Mesendoderm (in vitro differentiated cells): Measurements from ENCODE around the gene INSR.
"Not testable (repeated sequence)": the region's sequence is repeated elsewhere in the genome, so short reads cannot be mapped to it uniquely, and the experiment has no call there.

Source experiments
- DNase-seq: peaks from one replicate; pipeline ENCODE4 v3.0.0; 2013
- H2AK5ac ChIP-seq: 2 replicates; pipeline ENCODE4 v1.6.1; 2013; ENCODE audit warnings: low read length, inconsistent platforms
- H2BK120ac ChIP-seq: 2 replicates; pipeline ENCODE4 v1.6.1; 2013; ENCODE audit warnings: low read depth, mild to moderate bottlenecking, low read length, moderate library complexity, mixed read lengths
- H2BK15ac ChIP-seq: replicated peaks from 2 replicates; pipeline ENCODE4 v1.6.1; 2013; ENCODE audit warnings: low read depth, mild to moderate bottlenecking, moderate library complexity
- H2BK5ac ChIP-seq: 2 replicates; pipeline ENCODE4 v1.6.1; 2013; ENCODE audit warnings: low read length, inconsistent platforms
- H3K18ac ChIP-seq: 2 replicates; pipeline ENCODE4 v1.6.1; 2013; ENCODE audit warnings: mild to moderate bottlenecking, low read length, mixed read lengths
- H3K23ac ChIP-seq: one replicate; pipeline ENCODE4 v1.6.1; 2013; ENCODE audit warnings: low read length
- H3K27ac ChIP-seq: 2 replicates; pipeline ENCODE4 v1.5.1; 2013; ENCODE audit warnings: low read depth, mild to moderate bottlenecking, inconsistent platforms, low read length, moderate library complexity
- H3K27me3 ChIP-seq: 2 replicates; pipeline ENCODE4 v1.6.1; 2013; ENCODE audit warnings: low read length, control low read depth, mild to moderate bottlenecking, inconsistent platforms; ENCODE audit not compliant: insufficient read depth, poor library complexity
- H3K36me3 ChIP-seq: 2 replicates; pipeline ENCODE4 v1.6.1; 2013; ENCODE audit warnings: low read length, inconsistent platforms; ENCODE audit not compliant: control insufficient read depth, insufficient read depth
- H3K4ac ChIP-seq: one replicate; pipeline ENCODE4 v1.6.1; 2013; ENCODE audit warnings: low read depth, mild to moderate bottlenecking, low read length, moderate library complexity
- H3K4me1 ChIP-seq: 2 replicates; pipeline ENCODE4 v1.6.1; 2013; ENCODE audit warnings: low read depth, low read length, inconsistent platforms; ENCODE audit not compliant: control insufficient read depth
- H3K4me2 ChIP-seq: 2 replicates; pipeline ENCODE4 v1.6.1; 2013; ENCODE audit warnings: low read length
- H3K4me3 ChIP-seq: 2 replicates; pipeline ENCODE4 v1.5.1; 2013; ENCODE audit warnings: mild to moderate bottlenecking, low read length
- H3K56ac ChIP-seq: one replicate; pipeline ENCODE4 v1.6.1; 2013; ENCODE audit warnings: low read length
- H3K79me1 ChIP-seq: 2 replicates; pipeline ENCODE4 v1.6.1; 2013; ENCODE audit warnings: low read length, inconsistent platforms
- H3K79me2 ChIP-seq: 2 replicates; pipeline ENCODE4 v1.6.1; 2013; ENCODE audit warnings: mild to moderate bottlenecking, low read length; ENCODE audit not compliant: control insufficient read depth, insufficient read depth
- H3K9ac ChIP-seq: 2 replicates; pipeline ENCODE4 v1.6.1; 2013; ENCODE audit warnings: low read length, inconsistent platforms
- H4K5ac ChIP-seq: one replicate; pipeline ENCODE4 v1.6.1; 2013; ENCODE audit warnings: low read length
- H4K8ac ChIP-seq: one replicate; pipeline ENCODE4 v1.6.1; 2013; ENCODE audit warnings: low read depth, mild to moderate bottlenecking, control low read depth, low read length, moderate library complexity
- WGBS: extraction: QIAGEN DNeasy Blood & Tissue Kit; methylation state at CpG from one replicate; pipeline ENCODE4 v1.1.7; 2013; ENCODE audit warnings: low lambda C conversion rate, missing lambda C conversion rate; ENCODE audit not compliant: insufficient coverage; ENCODE audit errors: extremely low coverage; 5-methylcytosine and 5-hydroxymethylcytosine counted together

INSR gene

GRCh38 chr19:7146086-7146485 lies 148.1 kb downstream of the INSR start:
- H3K4me3 ChIP-seq, H4K8ac ChIP-seq, H3K27me3 ChIP-seq, H4K5ac ChIP-seq, H3K18ac ChIP-seq, H3K23ac ChIP-seq, H3K56ac ChIP-seq, H3K4me2 ChIP-seq, H3K27ac ChIP-seq, H2BK120ac ChIP-seq, H2AK5ac ChIP-seq, H3K79me1 ChIP-seq, H3K36me3 ChIP-seq, H3K4me1 ChIP-seq, H3K4ac ChIP-seq, H3K9ac ChIP-seq, H3K79me2 ChIP-seq, DNase-seq, H2BK15ac ChIP-seq, H2BK5ac ChIP-seq: not testable (repeated sequence)
- WGBS, result no CpG with 5 or more reads among the region's 5 CpGs

- Histone ChIP-seq H3K23ac (no peak overlapping the region), H3K79me2 (no peaks in the 10 kb centered on the region), H2BK5ac (no peak overlapping the region), H3K4me3 (no peak overlapping the region), H3K4ac (no peak overlapping the region), H3K27ac (no peak overlapping the region), H4K8ac (no peak overlapping the region), H2BK120ac (no peak overlapping the region), H3K56ac (no peak overlapping the region), H3K9ac (no peak overlapping the region), H4K5ac (no peak overlapping the region), H3K79me1 (no peaks in the 10 kb centered on the region), H3K4me2 (no peak overlapping the region), H2AK5ac (no peak overlapping the region), H2BK15ac (no peak overlapping the region), H3K27me3 (no peaks in the 10 kb centered on the region), H3K36me3 (no peaks in the 10 kb centered on the region), H3K18ac (no peak overlapping the region), H3K4me1 (no peaks in the 10 kb centered on the region)
- DNase-seq, result no peak
- no CpG with 5 or more reads among the region's 2 CpGs for WGBS
These were observed 148.7 kb downstream of the INSR start for GRCh38 chr19:7145494-7145893.

- H2BK5ac ChIP-seq, result no peak overlapping the region
- no peaks in the 10 kb centered on the region for H3K36me3 ChIP-seq
- no peak overlapping the region for H3K56ac ChIP-seq
- no peaks in the 10 kb centered on the region for H3K79me2 ChIP-seq
- no peak for DNase-seq
- H3K4me3 ChIP-seq, result no peak overlapping the region
- no peaks in the 10 kb centered on the region for H3K79me1 ChIP-seq
- no peak overlapping the region for H4K5ac ChIP-seq
- no peak overlapping the region for H3K23ac ChIP-seq
- H2BK120ac ChIP-seq, result no peak overlapping the region
- H4K8ac ChIP-seq, result no peak overlapping the region
- no peak overlapping the region for H3K27ac ChIP-seq
- H3K9ac ChIP-seq, result no peak overlapping the region
- H2BK15ac ChIP-seq, result no peak overlapping the region
- H3K4me1 ChIP-seq, result no peaks in the 10 kb centered on the region
- H3K27me3 ChIP-seq, result no peaks in the 10 kb centered on the region
- WGBS, result no CpG with 5 or more reads among the region's 22 CpGs
- H3K4ac ChIP-seq, result no peak overlapping the region
- no peak overlapping the region for H2AK5ac ChIP-seq
- no peak overlapping the region for H3K18ac ChIP-seq
- no peak overlapping the region for H3K4me2 ChIP-seq
These were observed 151.4 kb downstream of the INSR start for GRCh38 chr19:7142771-7143170.

GRCh38 chr19:7140137-7140536 lies 154.1 kb downstream of the INSR start:
- no peak overlapping the region for H4K8ac ChIP-seq
- no peak overlapping the region for H3K18ac ChIP-seq
- no CpG with 5 or more reads among the region's 2 CpGs for WGBS
- H2AK5ac ChIP-seq, result no peak overlapping the region
- no peak overlapping the region for H4K5ac ChIP-seq
- no peak overlapping the region for H3K56ac ChIP-seq
- H3K27me3 ChIP-seq, result no peaks in the 10 kb centered on the region
- no peaks in the 10 kb centered on the region for H3K4me1 ChIP-seq
- H2BK15ac ChIP-seq, result no peak overlapping the region
- no peak overlapping the region for H3K27ac ChIP-seq
- H3K79me2 ChIP-seq, result no peaks in the 10 kb centered on the region
- H3K9ac ChIP-seq, result no peak overlapping the region
- H3K4me3 ChIP-seq, result no peak overlapping the region
- no peak overlapping the region for H2BK120ac ChIP-seq
- H3K23ac ChIP-seq, result no peak overlapping the region
- no peaks in the 10 kb centered on the region for H3K79me1 ChIP-seq
- H3K4me2 ChIP-seq, result no peak overlapping the region
- H2BK5ac ChIP-seq, result no peak overlapping the region
- no peak for DNase-seq
- no peaks in the 10 kb centered on the region for H3K36me3 ChIP-seq
- H3K4ac ChIP-seq, result no peak overlapping the region

GRCh38 chr19:7139095-7139494 lies 155.1 kb downstream of the INSR start:
- Histone ChIP-seq H2BK15ac (no peak overlapping the region), H2AK5ac (no peak overlapping the region), H3K4me2 (no peak overlapping the region), H3K4me3 (no peak overlapping the region), H3K36me3 (no peaks in the 10 kb centered on the region), H3K56ac (no peak overlapping the region), H3K79me1 (no peaks in the 10 kb centered on the region), H3K4ac (no peak overlapping the region), H4K8ac (no peak overlapping the region), H3K9ac (no peak overlapping the region), H2BK120ac (no peak overlapping the region), H4K5ac (no peak overlapping the region), H2BK5ac (no peak overlapping the region), H3K27me3 (no peaks in the 10 kb centered on the region), H3K27ac (no peak overlapping the region), H3K23ac (no peak overlapping the region), H3K4me1 (no peaks in the 10 kb centered on the region), H3K79me2 (no peaks in the 10 kb centered on the region), H3K18ac (no peak overlapping the region)
- DNase-seq, result no peak
- WGBS, result no CpG with 5 or more reads among the region's 1 CpG

- no peak overlapping the region for H2BK5ac ChIP-seq
These were observed 155.8 kb downstream of the INSR start for GRCh38 chr19:7138402-7138801.

More at GRCh38 chr19:7138402-7138801, 155.8 kb downstream of the INSR start:
- H3K23ac ChIP-seq, result no peak overlapping the region
- H3K79me1 ChIP-seq, result no peaks in the 10 kb centered on the region
- H3K4me3 ChIP-seq, result no peak overlapping the region
- H3K4me2 ChIP-seq, result no peak overlapping the region
- WGBS, result no CpG with 5 or more reads among the region's 1 CpG
- no peaks in the 10 kb centered on the region for H3K79me2 ChIP-seq
- no peak overlapping the region for H3K9ac ChIP-seq
- no peak overlapping the region for H2BK15ac ChIP-seq
- DNase-seq, result no peak
- no peak overlapping the region for H4K8ac ChIP-seq
- H2BK120ac ChIP-seq, result no peak overlapping the region
- H4K5ac ChIP-seq, result no peak overlapping the region
- no peak overlapping the region for H3K56ac ChIP-seq
- no peak overlapping the region for H2AK5ac ChIP-seq
- H3K27me3 ChIP-seq, result no peaks in the 10 kb centered on the region
- H3K27ac ChIP-seq, result no peak overlapping the region
- no peak overlapping the region for H3K18ac ChIP-seq
- no peak overlapping the region for H3K4ac ChIP-seq
- no peaks in the 10 kb centered on the region for H3K36me3 ChIP-seq
- H3K4me1 ChIP-seq, result no peaks in the 10 kb centered on the region
